UCSD-AML1 (cell line): ENCODE results near the gene TRIM39.
"Not testable (repeated sequence)": the region's sequence is repeated elsewhere in the genome, so short reads cannot be mapped to it uniquely, and the experiment has no call there.

Experiments used
- DNase-seq: peaks from one replicate; lab custom pipeline; 2025; ENCODE audit not compliant: unreplicated experiment; lab: John Stamatoyannopoulos, UW

TRIM39 gene

DNA sequence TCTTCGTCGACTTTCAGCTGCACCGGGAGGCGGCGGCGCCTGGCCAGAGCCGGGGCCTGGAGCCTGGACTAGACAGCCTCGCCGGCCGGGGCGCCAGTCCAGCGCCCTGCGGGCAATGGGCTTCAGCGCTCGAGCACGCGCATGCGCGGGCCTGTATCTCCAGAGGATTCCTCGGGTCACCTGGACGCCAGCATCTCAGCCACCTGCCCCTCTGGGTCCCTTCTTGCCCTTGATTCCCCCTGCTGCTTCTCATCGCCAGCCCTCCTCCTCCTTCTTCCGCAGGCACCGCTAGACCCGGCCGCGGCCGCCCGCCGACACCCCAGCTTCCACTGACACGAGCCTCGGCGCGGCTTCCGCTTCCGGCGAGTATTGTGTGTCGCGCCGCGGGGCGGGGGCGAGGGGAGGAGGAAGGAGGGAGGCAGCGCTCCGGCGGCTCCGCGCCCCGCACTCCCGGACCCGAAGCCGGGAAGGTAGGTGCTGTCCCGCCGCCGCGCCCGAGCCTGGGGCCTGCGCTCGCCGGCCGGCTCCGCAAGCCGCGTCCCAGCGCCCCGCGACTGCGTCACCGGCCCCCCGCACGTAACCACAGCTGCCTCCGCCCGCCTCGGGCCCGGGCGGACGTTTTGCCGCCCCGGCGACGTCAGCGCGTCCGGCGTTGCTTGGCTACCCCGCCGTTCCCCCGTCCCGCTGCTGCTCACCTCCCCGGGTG is at the start of gene TRIM39:
TRIM39 (plus strand) TSS at position 402 of the 706 bp plus-strand sequence. CDS start 2,391 bp downstream, outside the sequence.
- peak; percentile 90 for DNase-seq

DNA sequence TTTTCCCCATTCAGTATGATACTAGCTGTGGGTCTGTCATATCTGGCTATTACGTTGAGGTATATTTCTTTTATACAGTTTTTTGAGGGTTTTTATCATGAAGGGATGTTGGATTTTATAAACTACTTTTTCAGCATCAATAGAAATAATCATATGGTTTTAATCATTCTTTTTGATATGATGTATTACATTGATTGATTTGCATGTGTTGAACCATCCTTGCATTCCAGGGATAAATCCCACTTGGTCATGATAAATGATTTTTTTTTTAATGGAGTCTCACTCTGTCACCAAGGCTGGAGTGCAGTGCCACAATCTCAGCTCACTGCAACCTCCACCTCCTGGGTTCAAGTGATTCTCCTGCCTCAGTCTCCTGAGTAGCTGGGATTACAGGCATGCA is 45.7 kb upstream of the TRIM39 start:
- DNase-seq: not testable (repeated sequence)

DNA sequence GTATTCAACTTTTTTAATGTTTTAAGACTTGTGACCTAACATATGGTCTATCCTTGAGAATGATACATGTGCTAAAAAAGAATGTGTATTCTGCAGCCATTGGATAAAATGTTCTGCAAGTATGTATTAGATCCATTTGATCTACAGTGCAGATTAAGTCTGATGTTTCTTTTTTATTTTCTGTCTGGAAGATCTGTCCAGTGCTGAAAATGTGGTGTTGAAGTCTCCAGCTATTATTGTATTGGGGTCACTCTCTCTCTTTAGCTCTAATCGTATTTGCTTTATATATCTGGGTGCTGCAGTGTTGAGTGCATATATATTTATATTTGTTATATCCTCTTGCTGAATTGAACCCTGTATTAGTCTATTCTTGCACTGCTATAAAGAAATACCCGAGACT is 44.2 kb upstream of the TRIM39 start:
- no peak for DNase-seq

DNA sequence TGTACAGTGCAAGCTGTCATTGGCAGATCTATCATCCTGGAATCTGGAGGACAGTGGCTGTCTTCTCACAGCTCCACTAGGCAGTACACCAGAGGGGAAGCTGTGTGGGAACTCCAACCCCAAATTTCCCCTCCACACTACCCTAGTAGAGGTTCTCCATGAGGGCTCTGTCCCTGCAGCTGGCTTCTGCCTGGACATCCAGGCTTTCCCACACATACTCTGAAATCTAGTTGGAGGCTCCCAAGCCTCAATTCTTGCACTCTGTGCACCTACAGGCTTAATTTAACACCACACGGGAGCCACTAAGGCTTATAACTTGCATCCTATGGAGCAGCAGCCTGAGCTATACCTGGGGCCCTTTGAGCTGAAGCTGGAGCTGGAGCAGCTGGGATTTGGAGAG is 43.0 kb upstream of the TRIM39 start:
- DNase-seq: no peak

DNA sequence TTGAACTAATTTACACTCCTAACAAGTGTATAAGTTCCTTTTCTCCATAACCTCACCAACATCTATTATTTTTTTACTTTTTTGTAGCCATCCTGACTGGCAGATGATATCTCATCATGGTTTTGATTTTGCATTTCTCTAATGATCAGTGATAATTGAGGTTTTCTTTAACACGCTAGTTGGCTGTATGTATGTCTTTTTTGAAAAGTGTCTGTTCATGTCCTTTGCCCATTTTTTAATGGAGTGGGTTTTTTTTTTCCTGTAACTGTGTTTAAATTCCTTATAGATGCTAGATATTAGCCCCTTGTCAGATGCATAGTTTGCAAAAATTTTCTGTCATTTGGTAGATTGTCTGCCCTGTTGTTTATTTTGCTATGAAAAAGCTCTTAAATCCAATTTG is 39.6 kb upstream of the TRIM39 start:
- DNase-seq: no peak

DNA sequence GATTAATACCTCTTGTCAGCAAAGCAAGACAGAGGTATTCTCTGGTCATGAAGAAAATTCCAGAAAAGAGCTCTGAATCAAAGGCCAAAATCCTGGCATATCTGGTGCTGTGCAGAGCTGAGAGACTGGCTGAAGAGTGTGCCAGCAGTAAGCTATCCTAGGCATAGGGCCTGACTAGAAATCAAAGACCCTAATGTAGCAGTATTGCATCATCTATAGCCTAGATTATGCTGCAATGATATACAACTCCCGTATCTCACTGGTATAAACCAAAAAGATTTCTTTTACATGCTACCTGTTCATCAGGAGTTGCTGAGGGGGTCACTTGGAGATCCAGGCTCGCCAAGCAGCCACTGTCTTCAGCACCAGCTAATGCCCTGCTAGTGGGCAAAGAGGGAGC is 30.9 kb upstream of the TRIM39 start:
- no peak for DNase-seq

DNA sequence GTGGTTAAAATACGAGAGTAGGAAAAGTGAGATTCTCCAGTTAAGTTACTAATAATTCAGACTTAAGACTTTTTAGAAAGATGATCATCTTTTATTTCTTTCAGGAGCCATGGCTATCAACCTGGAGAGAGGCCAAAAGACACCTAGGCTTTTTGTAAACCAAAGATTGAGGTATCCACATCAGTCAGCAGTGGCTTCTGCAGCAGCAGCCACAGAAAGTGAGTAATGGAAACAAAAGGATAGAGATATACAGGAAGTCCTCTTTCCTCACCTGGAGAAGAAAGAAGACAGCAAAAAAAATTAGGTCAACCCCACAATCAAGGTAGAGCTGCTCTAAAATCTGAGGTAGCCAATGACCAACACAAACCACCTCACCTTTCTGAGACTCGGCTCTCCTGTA is 22.7 kb upstream of the TRIM39 start:
- no peak for DNase-seq

DNA sequence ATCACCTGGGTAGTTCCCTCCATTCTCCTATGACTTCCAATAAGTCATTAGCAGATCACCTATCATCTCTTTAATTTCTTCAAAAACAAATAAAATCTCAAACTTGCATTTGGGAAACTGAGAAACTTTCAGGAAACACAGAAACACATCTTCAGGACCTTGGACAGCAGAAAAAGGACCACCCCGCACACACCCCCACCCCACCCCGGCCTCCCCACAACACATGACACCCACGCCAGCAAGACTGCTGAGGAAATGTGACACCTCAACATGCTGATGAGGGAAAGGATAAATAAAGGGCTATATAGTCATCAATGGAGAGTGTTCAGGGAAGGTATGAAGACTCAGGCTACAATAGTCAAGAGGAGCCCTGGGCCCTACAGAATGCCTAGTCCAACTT is 15.6 kb upstream of the TRIM39 start:
- DNase-seq: no peak

DNA sequence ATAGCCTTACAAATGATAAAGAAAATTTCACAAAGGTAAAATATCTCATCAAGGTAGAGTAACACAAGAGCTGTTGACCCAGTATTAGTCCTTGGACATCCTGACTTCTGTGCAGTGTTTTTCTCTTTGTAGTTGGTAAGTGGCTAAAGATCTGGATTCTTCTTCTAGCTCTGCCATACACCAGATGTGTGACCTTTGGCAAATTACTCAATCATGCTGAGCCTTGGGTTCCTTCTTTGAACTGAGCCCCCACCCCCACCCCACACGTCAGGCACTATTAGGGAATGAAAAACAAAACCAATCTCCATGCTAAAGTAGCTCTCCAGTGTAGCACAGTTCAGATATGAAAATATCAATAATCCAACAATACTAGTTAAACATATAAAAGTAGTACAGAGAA is 15.1 kb upstream of the TRIM39 start:
- DNase-seq: no peak

DNA sequence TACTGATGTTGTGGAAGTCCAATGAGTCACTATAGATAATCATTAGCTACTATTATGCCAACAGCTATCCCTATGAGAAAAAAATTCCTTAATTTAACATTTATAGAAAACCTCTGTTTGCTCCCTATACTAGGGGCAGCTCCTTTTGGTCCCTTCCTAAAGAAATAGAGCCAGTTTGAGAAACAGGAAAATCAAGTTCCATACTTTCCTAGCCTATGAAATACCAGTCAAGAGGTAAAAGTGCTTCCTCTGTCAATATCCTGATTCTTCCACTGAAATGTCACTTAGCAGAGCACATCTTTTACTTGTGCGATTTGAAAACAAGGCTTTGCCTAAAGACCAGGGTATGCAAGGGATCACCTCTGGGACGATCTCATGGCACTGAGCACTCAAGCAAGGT is 14.5 kb upstream of the TRIM39 start:
- no peak for DNase-seq

DNA sequence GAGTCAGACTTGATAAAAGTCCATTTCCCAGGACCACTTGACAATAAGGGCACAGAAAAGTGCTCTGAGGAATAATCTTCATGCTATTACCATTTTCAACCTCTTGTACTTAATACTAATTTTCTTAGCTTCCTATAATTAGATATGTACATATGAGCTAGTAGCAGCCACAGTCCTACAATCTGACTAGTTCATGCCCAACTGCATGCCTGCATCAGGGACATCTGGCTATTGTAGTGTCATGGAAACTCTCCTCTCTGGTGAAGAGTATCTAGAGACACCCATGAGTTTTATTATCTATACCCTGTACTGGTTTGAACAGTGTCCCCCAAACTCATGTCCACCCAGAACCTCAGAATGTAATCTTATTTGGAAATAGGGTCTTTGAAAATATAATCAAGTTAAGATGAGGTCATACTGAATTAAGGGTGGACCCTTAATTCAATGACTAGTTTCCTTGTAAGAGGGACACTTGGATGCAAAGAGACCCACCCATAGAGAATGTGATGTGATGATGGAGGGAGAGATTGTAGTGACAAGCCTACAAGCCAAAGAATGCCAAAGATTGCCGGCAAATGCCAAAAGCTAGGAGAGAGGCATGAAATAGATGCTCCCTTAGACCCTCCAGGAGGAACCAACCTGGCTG is 13.9 kb upstream of the TRIM39 start:
- no peak for DNase-seq

DNA sequence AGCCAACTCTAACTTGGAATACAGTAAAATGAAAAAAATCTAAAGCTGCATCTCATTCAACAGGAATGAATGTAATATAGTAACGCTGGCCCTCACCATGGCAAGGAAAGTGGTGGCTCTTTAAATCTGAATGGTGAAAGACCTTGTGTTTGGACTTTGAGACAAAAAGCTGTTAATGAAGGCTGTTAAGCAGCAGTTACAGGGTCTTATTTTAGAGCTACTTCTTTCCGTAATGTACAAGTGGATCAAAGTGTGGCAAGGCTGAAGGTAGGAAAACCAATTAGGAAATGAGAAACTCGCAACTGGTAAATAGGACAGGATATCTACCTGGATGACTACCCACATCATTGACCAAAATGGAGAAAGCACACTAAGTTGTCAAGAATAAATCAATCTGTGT is 11.6 kb upstream of the TRIM39 start:
- DNase-seq: no peak

DNA sequence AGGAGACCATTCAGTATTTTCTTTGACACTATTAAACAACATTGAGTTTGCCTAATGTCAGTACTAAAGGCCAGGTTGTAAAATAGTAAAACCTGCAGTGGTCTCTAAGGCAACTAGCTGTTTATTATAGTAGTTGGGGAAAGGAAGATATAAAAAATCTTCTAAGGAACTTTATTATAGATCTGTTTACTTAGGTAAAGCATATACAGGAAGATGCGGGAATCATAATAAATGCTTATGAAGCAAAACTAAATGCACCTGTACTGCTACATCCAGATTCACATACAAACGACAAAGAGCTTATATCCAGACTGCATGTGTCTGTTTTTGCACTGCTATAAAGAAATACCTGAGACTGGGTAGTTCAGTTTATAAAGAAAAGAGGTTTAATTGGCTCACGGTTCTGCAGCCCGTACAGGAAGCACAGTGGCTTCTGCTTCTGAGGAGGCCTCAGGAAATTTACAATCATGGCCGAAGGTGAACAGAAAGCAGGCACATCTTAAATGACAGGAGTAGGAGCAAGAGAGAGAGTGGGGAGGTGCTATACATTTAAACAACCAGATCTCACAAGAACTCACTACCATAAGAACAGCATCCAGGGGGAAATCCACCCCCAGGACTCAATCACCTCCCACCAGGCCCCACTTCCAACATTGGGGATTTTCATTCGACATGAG is 8.7 kb upstream of the TRIM39 start:
- DNase-seq: no peak

DNA sequence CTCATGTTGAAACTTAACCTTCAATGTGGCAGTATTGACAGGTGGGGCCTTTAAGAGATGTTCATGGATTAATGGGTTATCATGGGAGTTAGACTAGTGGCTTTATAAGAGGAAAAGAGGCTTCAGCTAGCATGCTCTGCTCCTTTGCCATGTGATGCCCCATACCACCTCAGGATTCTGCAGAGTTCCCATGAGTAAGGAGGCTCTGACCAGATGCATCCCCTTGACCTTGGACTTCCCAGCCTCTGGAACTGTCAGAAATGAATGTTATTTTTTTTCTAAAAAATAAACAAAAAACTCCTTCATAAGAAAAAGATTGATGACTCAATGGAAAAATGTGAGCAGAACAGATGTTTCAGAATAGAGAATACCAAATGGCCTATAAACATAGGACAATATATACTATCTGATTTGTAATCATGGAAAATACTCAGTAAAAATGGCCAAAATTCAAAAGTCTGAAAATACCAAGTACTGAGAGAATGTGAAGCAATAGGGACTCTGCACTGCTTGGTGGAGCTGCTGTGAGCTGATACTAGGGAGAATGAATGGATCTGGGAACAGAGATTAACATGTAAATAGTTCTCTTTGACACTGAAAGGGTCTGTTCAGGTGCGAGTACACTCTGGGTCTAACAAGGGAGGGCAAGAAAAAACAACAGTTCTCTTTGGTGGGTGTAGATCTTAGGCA is 7.4 kb upstream of the TRIM39 start:
- no peak for DNase-seq

DNA sequence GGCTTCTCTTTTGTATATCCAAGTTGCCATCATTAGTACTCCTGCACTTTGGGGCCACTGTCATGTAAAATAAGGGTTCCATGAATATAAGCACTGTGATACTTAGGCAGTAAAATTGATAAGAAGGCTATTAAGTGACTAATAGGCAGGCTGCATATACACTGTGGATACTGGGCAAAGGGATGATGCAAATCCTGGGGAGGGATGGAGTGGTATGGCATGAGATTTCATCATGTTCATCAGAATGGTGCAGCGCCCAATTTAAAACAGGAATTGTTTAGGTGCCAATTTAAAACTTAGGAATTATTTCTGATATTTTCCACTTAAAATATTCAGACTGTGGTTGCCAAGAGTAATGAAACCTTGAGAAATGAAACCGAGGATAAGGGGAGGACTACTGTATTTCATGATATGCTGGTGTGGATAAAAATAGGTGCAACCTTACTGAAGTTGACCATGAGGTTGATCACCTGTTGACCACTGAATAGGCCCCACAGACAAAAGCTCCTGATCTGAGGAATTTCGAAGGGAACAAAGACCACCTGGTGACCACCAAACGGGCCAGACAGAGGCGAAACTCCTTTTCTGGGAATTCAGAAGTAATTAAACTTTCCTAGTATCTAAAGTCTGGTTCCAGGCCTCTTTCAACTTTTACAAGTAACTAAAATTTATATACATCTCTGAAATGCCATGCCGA is 4.9 kb upstream of the TRIM39 start:
- no peak for DNase-seq

DNA sequence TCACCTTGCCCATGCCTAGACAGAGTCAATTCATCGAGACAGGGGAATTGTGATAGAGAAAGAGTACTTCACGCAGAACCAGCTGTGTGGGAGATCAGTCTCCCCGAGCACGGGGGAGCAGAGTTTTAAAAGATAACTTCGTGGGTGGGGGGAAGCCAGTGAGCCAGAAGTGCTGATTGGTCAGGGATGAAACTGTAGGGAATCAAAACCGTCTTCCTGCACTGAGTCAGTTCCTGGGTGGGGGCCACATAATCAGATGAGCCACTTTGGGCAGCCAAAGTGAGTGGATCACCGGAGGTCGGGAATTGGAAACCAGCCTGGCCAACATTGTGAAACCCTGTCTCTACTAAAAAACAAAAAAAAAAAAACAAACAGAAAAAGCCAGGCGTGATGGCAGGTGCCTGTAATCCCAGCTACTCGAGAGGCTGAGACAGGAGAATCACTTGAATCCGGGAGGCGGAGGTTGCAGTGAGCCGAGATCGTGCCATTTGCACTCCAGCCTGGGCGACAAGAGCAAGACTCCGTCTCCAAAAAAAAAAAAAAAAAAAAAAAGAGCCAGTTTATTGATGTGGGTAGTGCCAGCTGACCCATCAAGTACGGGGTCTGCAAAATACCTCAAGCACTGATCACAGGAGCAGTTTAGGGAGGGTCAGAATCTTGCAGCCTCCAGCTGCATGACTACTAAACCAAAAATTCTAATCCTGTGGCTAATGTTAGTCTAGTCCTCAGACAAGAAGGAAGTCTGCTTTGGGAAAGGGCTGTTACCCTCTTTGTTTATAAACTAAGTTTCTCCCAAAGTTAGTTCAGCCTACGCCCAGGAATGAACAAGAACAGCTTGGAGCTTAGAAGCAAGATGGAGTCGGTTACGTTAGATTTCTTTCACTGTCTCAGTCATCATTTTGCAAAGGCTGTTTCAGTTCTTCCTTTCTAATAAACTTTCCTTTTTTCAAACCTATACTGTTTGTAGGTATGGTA is 3.9 kb upstream of the TRIM39 start:
- no peak for DNase-seq

DNA sequence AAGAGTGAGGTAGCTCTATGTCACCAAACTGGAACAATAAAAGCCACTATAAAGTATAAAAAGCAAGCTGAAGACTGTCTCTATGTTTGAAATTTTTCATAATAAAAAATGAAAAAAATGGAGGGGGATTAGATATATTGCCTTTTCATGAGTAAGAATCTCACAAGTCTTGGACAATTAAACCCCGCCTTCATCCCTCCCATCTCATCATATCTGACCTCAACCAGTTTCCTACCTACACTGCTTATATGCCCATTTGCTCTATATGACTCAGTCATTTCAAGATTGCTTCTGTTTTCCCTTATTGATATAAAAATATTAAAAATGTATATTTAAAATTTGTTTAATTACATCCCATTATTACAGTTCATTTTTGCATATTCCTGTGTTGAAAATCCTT is 2.9 kb upstream of the TRIM39 start:
- DNase-seq: no peak

DNA sequence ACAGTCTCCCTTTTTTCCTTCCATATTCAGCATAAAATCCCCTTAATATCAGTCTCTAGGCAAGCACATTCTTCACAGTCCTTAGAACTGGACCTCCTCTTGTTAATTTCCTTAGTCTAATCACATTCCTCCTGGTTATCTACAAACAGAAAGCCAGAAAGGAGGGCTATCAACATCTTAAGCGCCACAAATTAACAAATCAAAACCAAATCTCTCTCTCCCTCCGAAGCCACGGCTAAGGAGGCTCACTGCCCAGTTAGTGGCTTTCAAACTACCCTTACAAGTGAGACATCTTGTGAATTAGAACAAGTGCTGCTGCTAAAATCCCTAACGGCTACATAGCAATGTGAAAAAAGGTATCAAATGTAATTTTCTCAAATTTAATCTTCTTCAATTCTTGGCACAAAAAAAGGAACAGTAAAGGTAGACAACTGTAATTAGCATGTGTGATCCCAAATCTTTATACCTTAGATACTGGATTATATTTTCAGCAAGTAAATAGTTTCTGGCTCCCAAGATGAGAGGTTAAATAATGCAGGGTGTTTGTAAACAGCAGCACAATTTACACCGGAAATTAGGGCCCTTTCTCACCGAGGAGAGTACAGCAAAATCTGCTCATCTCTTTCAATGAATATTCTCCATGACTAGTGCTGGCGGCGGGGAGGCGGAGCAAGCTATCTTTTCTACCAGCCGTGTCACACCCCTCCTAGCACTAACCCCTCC is 1.4 kb upstream of the TRIM39 start:
- DNase-seq: no peak

DNA sequence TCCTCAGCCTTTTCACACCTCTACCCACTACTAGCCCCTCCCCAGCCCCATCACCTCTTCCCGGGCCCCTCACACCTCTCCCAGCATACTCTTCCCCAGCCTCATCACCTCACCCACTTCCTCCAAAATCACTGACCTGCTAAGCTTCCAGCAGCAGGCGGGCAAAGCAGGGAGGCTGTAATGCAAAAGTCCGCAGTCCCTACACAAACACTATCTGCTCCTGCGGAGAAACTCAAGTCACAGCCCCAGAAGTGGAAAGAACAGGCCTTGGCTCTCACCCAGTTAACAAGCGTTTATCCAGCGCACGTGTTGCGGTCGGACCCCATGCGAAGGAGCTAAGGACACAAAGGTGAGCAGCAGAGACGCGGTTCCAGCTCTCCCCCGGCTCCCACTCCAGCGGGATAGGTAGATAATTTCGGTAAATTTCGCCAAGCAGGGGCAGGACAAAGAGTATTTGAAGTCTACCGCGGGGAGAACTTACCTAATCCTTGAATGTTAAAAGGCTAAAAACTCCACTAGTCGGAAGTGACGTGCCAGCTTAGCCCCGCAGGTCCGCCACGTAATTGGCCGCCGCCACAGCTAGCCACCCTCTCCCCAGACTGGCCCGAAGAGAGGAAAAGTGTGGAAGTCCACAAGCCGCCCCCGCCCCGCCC is 728 bp upstream of the TRIM39 start:
- DNase-seq: peak; percentile 88
